GM18858 (cell line): ENCODE measurements around the gene PRMT5.
"Not testable (repeated sequence)": the region's sequence is repeated elsewhere in the genome, so short reads cannot be mapped to it uniquely, and the experiment has no call there.

Experiments
- ATAC-seq: cut with Tn5 transposase; IDR thresholded peaks from one replicate; pipeline ENCODE4 v1.9.1; 2021; ENCODE audit not compliant: unreplicated experiment

The PRMT5 gene

DNA sequence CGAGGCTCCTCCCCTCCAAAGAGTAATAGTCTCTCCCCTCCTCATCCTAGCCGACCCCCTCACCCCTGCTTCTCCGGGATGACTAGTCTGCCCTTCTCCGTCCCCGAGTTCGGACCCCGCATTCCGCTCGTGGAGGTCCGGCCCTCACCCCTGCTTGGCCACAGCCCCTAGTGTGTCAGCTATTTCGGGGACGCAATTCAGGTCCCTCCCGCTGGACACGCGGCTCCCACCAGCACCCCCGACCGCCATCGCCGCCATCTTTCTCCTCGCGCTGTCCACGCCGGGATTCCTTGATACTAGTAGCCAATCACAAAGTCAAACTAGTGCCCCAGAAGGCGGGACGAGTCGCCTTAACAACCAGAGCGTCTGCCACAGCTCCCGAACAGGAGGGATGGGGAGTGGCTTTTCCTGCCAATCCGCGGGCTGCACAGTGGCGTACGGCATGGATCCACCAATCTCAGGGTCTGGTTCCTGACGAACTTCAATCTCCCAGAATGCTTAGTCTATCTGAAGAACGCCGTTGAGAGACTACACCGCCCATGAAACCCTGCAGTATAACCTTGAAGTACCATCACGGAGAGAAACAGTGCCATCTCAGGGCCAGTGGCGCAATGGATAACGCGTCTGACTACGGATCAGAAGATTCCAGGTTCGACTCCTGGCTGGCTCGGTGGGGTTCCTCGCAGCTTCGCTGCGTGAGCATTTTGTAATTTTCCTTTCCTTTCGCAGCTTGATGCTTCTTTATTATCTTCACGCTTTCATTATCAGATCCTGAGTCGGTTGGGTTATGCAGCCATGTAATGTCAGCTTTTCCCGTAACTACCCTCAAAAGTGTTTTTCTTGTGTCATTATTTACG, at the start of gene PRMT5:
Gene PRMT5 (minus strand): TSS at position 273 of the 857 bp plus-strand sequence. CDS start 15 bp downstream, at position 258.
- peak; percentile 86 for ATAC-seq

- no peak for ATAC-seq
These were observed 49.3 kb upstream of the PRMT5 start for GRCh38 chr14:22978487-22978837.

DNA sequence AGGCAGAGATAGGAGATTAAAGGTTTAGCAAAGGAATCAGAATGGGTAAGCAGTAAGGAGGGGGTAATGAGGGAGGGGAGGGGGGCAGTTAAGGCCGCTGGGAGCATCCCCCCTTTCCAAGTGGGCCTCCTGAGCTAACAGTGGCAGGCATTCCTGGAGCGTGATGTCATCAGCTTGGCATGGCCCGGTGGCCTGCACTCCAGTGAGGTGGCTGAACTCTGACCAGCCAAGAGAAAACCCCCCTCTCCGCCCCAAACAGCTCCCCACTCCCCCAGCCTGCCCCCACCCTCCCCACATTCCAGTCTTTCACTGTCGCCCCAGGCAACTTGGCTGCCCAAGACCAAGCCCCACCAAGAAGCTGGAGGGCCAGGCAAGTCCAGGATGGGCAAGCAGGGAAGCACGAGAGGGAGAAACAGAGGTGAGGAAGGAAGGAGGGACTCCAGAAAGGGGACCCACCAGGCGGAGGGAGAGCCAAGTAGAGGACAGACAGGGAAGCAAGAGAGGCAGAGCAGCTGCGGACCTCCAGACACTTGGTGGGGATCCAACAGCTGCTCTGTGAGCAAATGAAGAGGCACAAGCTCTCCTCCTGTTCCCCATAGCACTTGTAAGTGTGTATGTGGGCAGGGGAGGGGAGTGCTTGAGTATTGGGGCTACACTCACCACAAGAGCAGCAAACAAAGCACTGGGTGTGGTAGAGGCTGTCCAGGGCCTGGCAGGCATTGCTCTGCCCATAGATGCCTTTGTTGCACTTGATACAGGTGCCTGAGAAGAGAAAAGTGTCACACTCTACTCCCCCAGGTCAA, 48.7 kb upstream of the PRMT5 start:
- ATAC-seq: no peak

DNA sequence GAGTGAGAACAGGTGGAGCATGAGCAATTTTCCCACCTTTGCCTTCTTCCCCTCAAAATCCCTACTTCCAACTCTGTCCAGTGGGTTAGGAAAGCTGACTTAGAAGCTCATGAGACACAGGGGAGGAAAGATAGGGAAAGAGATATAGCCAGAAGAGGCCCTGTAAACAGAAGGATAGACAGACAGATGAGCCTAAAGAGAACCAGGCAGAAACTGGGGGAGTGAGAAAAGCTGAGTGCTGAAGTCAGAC, 48.2 kb upstream of the PRMT5 start:
- no peak for ATAC-seq

GRCh38 chr14:22976620-22977433, 47.7 kb upstream of the PRMT5 start:
- no peak for ATAC-seq

GRCh38 chr14:22974530-22975313, 45.5 kb upstream of the PRMT5 start:
- ATAC-seq: no peak

DNA sequence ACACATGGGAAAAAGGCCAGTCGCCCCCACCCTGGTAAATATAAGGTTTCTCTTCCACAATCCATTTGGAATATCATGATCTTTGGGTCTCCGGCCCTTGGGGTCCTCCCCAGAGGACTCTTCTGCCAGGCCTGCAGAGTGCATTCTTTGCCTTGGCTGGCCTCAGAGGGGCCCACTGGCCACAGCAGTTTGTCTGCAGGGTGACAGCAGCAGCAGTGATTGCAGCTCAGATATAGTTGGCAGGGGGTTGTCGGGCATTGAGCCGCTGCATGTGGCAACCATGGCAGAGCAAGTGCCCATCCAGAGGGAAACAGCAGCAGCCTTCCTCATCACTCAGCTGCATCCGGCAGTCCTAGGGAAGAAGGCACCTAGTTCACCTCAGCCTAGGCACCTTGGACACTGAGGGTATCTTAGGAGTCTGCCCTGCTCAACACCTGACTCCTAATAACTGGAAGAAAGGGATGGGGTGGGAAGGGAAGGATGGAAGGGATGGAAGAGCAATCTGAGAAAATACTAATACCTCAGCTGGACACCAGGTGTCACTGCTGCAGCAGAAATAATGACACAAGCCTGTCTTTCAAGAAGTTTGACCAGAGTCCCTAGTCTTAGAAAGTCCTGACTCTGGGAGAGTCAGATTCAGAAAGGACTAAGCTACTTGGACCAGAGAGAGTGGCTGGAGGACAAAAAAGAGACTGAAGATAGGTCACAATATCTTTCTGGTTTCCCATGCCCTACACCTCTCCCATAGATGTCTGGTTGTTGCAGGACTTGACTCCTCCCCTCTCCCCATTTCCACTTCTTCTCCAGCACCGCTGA, 44.2 kb upstream of the PRMT5 start:
- ATAC-seq: no peak

DNA sequence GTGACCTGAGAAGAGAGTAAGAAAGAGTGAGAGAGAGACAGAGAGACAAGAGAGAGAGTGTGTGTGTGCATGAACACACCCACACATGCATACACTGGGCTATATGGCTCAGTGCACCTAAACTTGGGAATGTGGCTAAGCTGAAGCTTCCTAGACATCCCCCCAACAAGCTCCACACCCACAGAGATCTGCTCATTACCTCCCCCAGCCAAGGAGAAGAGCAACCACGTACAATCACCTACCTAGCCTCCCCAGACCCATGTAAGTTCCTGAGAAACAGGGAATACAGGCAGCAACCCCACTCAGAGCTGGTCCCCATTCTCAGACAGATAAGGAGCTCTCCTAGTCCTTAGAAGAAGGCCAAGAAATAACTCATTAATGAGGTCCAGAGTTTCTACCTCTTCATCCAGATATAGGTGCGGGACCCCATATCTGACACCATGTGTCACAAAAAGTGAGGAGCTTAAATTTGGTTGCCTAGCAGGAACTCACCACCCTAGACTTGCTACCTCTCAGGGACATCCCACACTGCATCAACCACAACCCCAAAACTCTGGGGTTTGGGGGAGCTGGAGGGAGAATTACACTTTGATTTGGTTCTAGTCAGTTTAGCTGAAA, 43.2 kb upstream of the PRMT5 start:
- ATAC-seq: no peak

DNA sequence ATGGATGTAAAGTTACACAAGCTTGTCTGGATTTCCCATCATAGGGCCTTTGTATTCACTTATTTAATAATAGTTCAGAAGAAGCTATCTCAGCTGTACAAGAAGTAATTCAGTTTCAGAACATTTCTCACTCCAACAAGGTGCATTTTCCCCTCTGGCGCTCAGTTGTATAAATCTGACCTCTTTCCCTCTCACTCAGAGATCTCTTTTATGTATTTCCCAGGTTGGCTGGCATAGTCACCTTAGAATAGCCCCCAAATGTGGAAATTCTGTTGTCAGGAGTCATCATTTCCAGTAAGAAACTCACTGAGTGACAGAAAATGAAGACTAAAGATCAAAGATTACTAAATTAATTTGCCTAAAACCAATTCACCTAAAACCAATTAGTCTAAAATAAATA, 42.0 kb upstream of the PRMT5 start:
- no peak for ATAC-seq

DNA sequence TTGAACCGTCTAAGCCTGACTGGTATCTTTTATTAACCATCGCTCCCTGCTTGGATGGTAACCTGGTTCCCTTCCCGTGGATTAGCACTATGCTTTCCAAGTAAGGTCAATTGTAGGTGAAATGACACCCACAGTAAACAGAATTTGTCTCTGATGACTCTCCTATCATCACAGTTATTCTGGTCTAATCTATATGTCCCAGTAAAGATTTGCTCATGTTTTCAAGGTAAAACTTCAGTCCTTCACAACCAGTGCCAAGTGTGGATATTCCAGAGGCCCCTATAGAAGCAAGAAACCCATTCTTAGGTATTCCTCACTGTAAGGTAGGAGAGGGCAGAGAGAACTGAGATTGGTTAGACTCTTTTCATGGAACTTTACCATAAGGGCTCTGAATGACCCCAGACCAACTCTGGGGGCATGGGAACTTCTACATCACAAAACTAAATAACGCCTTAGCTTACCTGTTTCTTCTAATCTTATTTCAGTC, 37.6 kb upstream of the PRMT5 start:
- ATAC-seq: no peak

DNA sequence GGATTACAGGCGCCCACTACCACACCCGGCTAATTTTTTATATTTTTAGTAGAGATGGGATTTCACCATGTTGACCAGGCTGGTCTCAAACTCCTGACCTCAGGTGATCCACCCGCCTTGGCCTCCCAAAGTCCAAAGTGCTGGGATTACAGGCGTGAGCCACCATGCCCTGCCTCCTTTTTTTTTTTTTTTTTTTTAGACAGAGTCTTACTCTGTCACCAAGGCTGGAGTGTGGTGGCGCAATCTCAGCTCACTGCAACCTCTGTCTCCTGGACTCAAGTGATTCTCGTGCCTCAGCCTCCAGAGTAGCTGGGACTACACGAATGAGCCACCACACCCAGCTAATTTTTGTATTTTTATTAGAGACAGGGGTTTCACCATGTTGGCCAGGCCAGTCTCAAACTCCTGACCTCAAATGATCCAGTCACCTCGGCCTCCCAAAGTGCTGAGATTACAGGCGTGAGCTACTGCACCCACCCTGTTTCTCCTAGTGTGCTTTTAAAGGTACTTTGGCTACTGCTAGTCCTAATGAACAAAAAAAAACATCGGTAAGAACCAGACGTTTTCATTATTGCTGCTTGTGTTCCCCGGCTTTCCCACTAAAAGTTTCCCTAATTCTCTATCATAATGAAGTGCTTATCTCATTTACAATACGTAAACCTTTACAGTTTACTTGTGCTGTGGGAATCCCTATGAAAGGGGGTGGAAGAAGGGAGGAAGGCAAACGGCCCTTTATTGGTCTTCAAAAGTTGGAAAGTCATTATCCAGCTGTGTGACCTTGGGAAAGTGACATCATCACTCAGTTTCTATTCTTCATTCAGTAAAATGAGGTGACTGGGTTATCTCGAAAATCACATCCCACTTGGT, 37.0 kb upstream of the PRMT5 start:
- ATAC-seq: not testable (repeated sequence)

DNA sequence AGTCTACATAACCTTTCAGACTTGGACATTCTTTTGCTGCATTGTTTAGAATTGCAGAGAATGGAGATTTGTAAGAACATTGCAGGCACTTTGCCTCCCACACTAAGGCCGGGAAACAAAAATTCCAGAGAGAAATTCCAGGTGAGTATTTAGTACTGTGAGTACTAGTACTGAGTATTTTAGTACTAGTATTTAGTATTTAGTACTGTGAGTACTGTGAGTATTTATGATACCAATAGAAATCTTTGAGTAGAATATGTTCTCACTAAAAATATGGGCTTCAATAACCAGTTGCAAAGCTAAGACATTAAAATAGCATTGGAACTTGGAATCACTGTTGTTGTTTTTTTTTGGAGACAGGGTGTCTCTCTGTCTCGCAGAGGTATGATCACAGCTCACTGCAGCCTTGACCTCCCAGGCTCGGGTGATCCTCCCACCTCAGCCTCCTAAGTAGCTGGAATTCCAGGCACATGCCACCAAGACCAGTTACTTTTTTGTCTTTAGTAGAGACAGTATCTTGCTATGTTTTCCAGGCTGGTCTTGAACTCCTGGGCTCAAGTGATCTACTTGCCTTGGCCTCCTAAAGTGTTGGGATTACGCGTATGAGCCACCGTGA, 33.0 kb upstream of the PRMT5 start:
- ATAC-seq: no peak

- no peak for ATAC-seq
These were observed 26.8 kb upstream of the PRMT5 start for GRCh38 chr14:22955702-22956569.

- no peak for ATAC-seq
These were observed 23.2 kb upstream of the PRMT5 start for GRCh38 chr14:22952418-22952817.

DNA sequence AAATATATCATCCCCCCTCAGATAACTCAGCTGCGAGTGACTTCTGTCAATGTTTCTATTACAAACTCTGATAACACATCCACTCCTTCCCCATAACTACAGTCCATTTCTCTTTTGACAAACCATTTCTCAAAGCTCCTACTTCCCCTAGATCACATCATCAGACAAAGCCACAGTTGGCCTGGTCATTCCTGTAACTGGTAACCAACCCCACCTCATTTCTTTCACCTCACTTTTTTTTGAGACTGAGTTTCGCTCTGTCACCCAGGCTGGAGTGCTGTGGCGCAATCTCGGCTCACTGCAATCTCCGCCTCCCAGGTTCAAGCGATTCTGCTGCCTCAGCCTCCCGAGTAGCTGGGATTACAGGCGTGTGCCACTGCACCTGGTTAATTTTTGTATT, 22.6 kb upstream of the PRMT5 start:
- not testable (repeated sequence) for ATAC-seq

DNA sequence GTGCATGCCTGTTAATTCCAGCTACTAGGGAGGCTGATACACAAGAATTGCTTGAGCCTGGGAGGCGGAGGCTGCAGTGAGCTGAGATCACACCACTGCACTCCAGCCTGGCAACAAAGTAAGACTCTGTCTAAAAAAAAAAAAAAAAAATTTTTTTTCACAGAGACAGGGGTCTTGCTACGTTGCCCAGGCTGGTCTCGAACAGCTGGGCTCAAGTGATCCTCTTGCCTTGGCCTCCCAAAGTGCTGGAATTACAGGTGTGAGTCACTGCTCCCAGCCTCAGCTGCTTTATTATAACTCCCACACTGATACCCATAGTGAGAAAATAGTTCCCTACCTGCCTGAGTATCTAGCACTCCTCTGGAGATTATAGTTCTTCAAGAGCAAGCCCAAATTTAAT, 16.5 kb upstream of the PRMT5 start:
- ATAC-seq: no peak

DNA sequence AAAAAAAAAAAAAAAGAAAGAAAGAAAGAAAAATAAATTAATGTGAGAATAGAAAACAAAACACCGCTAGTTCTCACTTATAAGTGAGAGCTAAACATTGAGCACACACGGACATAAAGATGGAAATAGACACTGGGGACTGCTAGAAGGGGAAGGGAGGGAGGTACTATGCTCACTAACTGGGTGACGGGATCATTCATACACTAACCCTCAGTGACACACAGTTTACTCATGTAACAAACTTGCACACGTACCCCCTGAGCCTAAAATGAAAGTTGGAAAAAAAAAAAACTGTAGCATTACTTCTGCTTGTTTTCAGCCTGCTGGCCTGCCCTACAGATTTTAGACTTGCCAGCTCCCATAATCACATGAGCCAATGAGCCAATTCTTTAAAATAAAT, 10.5 kb upstream of the PRMT5 start:
- ATAC-seq: no peak
